Neural crest cell (in vitro differentiated cells): Measurements from ENCODE around the gene MYO15B. TPM values are rescaled to one million over a fixed set of nuclear protein-coding genes. Genes with fewer than 3 reads are reported as not detected.
"Not testable (repeated sequence)": the region's sequence is repeated elsewhere in the genome, so short reads cannot be mapped to it uniquely, and the experiment has no call there.

Experiments
- DNase-seq: peaks from one replicate; pipeline ENCODE4 v3.0.0; 2021; ENCODE audit warnings: low read depth, mixed read lengths, low spot score
- H3K27ac Mint-ChIP-seq: one replicate; pipeline ENCODE4 v1.8.0; 2021; ENCODE audit warnings: mild to moderate bottlenecking, mixed read lengths; ENCODE audit not compliant: unreplicated experiment
- H3K27me3 Mint-ChIP-seq: 2 replicates; pipeline ENCODE4 v1.8.0; 2021; ENCODE audit warnings: low read depth, mild to moderate bottlenecking, mixed read lengths
- H3K36me3 Mint-ChIP-seq: 2 replicates; pipeline ENCODE4 v1.8.0; 2021; ENCODE audit warnings: low read depth, mild to moderate bottlenecking, mixed read lengths
- H3K4me1 Mint-ChIP-seq: 2 replicates; pipeline ENCODE4 v1.8.0; 2021; ENCODE audit warnings: mixed read lengths
- H3K4me3 Mint-ChIP-seq: one replicate; pipeline ENCODE4 v1.8.0; 2021; ENCODE audit warnings: mild to moderate bottlenecking, mixed read lengths
- H3K9me3 Mint-ChIP-seq: 2 replicates; pipeline ENCODE4 v1.8.0; 2021; ENCODE audit warnings: mixed read lengths
- total RNA-seq: library from RNA; stranded (reverse); gene quantifications from 2 replicates; pipeline ENCODE4 v1.2.1, GENCODE V29; 2021
- TF ChIP-seq, protein P1 (sequence below): fragments of 200-600 bp; sonication (generic); conservative IDR thresholded peaks from 2 replicates; pipeline ENCODE4 v1.5.0; 2021; ENCODE audit warnings: antibody characterized with exemption, mild to moderate bottlenecking

MYO15B gene
- total RNA-seq, 1 donor from 2014 or later: 23.7 TPM

DNA sequence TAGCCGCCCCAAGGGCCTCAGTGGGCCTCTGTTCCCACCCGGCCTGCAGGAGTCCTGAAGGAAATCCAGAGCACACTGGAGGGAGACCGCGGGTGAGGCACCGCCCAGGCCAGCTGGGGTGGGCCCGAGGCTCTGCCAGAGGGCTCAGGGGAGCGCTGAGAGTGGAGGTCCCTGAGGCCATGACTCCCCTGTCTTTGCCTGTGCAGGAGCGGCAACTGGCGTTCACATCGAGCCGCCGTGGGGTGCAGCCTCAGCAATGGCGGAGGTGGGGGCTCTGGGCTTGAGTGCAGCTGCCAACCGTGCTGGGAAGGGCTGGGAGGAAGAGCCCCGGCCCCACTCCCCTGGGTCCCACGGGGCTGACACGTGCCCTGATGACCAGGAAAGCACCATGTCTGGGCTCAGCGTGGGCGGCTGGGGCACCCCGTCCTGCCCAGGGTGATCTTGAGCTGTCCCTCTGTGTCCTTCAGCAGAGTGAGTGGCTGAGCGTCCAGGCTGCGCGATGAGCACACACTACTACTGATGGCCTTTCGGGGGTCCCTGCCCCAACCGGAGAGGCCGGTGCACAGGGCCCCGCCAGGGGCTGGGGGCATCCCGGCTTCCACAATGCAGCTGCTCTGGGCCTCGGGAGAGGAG is 13.1 kb upstream of the MYO15B start:
- Mint-ChIP-seq H3K27ac (no peak overlapping the region), H3K36me3 (no peaks in the 10 kb centered on the region), H3K27me3 (no peaks in the 10 kb centered on the region), H3K4me3 (no peak overlapping the region), H3K4me1 (no peaks in the 10 kb centered on the region), H3K9me3 (no peaks in the 10 kb centered on the region)
- TF ChIP-seq, protein P1, sequence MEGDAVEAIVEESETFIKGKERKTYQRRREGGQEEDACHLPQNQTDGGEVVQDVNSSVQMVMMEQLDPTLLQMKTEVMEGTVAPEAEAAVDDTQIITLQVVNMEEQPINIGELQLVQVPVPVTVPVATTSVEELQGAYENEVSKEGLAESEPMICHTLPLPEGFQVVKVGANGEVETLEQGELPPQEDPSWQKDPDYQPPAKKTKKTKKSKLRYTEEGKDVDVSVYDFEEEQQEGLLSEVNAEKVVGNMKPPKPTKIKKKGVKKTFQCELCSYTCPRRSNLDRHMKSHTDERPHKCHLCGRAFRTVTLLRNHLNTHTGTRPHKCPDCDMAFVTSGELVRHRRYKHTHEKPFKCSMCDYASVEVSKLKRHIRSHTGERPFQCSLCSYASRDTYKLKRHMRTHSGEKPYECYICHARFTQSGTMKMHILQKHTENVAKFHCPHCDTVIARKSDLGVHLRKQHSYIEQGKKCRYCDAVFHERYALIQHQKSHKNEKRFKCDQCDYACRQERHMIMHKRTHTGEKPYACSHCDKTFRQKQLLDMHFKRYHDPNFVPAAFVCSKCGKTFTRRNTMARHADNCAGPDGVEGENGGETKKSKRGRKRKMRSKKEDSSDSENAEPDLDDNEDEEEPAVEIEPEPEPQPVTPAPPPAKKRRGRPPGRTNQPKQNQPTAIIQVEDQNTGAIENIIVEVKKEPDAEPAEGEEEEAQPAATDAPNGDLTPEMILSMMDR: no peak
- DNase-seq: no peak

- Mint-ChIP-seq H3K27ac (no peak overlapping the region), H3K4me1 (no peaks in the 10 kb centered on the region), H3K9me3 (no peaks in the 10 kb centered on the region), H3K36me3 (no peaks in the 10 kb centered on the region), H3K27me3 (no peaks in the 10 kb centered on the region), H3K4me3 (no peak overlapping the region)
- TF ChIP-seq, protein P1: no peak
- DNase-seq: no peak
Measured at GRCh38 chr17:75575197-75575596, 12.4 kb upstream of the MYO15B start.

GRCh38 chr17:75575728-75576127 is 11.9 kb upstream of the MYO15B start:
- TF ChIP-seq, protein P1: no peak
- H3K4me3 Mint-ChIP-seq: no peak overlapping the region
- no peaks in the 10 kb centered on the region for H3K9me3 Mint-ChIP-seq
- no peak overlapping the region for H3K27ac Mint-ChIP-seq
- H3K4me1 Mint-ChIP-seq: no peaks in the 10 kb centered on the region
- H3K36me3 Mint-ChIP-seq: no peaks in the 10 kb centered on the region
- no peak for DNase-seq
- no peaks in the 10 kb centered on the region for H3K27me3 Mint-ChIP-seq

GRCh38 chr17:75576661-75577060 is 10.9 kb upstream of the MYO15B start:
- Mint-ChIP-seq H3K27ac (no peak overlapping the region), H3K4me3 (no peak overlapping the region), H3K9me3 (no peaks in the 10 kb centered on the region), H3K36me3 (no peaks in the 10 kb centered on the region), H3K27me3 (no peaks in the 10 kb centered on the region), H3K4me1 (no peaks in the 10 kb centered on the region)
- TF ChIP-seq, protein P1: no peak
- DNase-seq: no peak

DNA sequence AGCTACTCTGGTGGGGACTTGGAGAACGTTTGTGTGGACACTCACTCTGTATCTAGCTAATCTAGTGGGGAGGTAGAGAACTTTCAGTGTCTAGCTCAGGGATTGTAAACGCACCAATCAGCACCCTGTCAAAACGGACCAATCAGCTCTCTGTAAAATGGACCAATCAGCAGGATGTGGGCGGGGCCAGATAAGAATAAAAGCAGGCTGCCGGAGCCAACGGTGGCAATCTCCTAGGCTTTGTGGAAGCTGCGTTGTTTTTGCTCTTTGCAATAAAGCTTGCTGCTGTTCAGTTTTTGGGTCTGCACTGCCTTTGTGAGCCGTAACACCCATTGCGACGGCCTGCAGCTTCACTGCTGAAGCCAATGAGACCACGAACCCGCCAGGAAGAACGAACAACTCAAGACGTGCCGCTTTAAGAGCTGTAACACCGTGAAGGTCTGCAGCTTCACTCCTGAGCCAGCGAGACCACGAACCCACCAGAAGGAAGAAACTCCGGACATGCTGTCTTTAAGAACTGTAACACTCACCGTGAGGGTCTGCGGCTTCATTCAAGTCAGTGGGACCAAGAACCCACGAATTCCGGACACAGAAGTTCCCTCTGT is 6.4 kb upstream of the MYO15B start:
- DNase-seq, H3K4me1 Mint-ChIP-seq, H3K9me3 Mint-ChIP-seq, H3K36me3 Mint-ChIP-seq, H3K4me3 Mint-ChIP-seq, H3K27me3 Mint-ChIP-seq, H3K27ac Mint-ChIP-seq: not testable (repeated sequence)

- not testable (repeated sequence) for H3K4me3 Mint-ChIP-seq, DNase-seq, H3K9me3 Mint-ChIP-seq, H3K36me3 Mint-ChIP-seq, H3K27ac Mint-ChIP-seq, H3K4me1 Mint-ChIP-seq
- peaks cover 17% of the 10 kb centered on the region for H3K27me3 Mint-ChIP-seq
Measured at GRCh38 chr17:75583197-75583596, 4.4 kb upstream of the MYO15B start.
